ENCODE data around the gene PXK. TPM values are rescaled to one million over a fixed set of nuclear protein-coding genes. Genes with fewer than 3 reads are reported as not detected.

PXK gene
- total RNA-seq, 3 donors from 2014 or later: 30.3 to 36.1 (median 34.6) TPM

DNA sequence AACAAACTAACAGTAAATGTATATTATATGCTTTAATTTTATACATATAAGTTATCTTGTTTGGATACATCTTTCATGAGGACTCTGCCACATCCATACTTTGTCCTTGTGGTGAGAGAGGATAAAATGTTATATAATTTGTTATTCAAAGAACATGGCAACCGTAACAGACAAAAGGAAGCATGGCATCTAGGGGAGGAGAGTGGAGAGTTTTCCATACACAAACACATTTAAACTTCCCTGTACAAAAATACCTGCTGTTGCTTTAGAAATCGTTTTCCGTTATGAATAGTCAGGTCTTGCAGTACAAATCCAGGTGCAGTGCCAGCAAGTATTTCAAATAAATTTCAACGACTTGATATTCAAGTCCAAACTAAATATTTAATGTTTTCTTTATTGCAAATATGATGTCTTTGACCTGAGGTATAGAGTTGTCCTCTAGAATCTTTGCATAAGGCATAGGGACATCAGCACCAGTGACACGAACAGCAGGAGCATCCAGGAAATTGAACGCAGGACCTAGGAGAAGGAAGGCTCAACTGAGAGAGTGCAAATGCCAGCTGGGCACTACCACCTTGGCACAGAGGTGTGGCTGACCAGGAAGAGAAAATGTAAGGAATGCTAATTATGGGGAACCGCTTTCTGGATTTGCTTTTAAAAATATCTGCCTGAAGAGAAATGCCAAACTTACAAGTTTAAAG, 95.1 kb downstream of the PXK start:
- TF ChIP-seq POLR2AphosphoS5 (IDR thresholded peaks at IDR 0.05) (no peak), POLR2A (IDR thresholded peaks at IDR 0.05) (no peak)
- intact Hi-C loops (cut with DNase I; ENCODE audit: low total_unique reads): no loop called here
- Histone ChIP-seq H3K4me3 (no peak overlapping the region), H3K27ac (no peak overlapping the region), H3K27me3 (no peaks in the 10 kb centered on the region), H3K9me3 (no peaks in the 10 kb centered on the region), H3K36me3 (peaks cover 7% of the 10 kb centered on the region), H3K4me1 (peaks cover 0 to 4% of the 10 kb centered on the region in 2 donors)
- DNase-seq (ENCODE audit: low spot score in 2 of 2): no peak

DNA sequence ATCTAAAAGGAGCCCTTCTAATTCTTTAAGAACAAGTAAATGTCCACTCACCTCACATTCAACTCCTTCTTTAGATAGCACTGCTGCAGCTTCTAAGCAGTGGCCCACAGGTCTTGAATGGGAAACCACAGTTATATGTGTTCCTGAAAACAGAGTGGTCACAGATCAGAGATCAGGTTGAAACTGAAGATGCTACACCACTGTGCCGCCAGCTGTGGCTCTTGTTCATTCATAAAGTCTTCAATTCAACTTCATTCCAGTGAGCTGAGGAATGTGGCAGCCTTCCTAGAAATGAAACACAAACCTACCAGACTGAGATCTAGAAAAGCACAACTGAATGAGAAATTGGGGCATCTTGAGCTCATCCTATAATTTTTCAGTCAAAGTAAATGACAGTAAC, 97.0 kb downstream of the PXK start:
- Histone ChIP-seq H3K27ac (no peak overlapping the region), H3K36me3 (peaks cover 7% of the 10 kb centered on the region), H3K4me1 (peaks cover 0 to 12% of the 10 kb centered on the region in 2 donors), H3K4me3 (no peak overlapping the region), H3K9me3 (no peaks in the 10 kb centered on the region), H3K27me3 (no peaks in the 10 kb centered on the region)
- TF ChIP-seq, protein P1, sequence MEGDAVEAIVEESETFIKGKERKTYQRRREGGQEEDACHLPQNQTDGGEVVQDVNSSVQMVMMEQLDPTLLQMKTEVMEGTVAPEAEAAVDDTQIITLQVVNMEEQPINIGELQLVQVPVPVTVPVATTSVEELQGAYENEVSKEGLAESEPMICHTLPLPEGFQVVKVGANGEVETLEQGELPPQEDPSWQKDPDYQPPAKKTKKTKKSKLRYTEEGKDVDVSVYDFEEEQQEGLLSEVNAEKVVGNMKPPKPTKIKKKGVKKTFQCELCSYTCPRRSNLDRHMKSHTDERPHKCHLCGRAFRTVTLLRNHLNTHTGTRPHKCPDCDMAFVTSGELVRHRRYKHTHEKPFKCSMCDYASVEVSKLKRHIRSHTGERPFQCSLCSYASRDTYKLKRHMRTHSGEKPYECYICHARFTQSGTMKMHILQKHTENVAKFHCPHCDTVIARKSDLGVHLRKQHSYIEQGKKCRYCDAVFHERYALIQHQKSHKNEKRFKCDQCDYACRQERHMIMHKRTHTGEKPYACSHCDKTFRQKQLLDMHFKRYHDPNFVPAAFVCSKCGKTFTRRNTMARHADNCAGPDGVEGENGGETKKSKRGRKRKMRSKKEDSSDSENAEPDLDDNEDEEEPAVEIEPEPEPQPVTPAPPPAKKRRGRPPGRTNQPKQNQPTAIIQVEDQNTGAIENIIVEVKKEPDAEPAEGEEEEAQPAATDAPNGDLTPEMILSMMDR (IDR thresholded peaks at IDR 0.05): no peak
- TF ChIP-seq POLR2AphosphoS5 (IDR thresholded peaks at IDR 0.05): no peak
- no peak for TF ChIP-seq POLR2A (IDR thresholded peaks at IDR 0.05)
- DNase-seq (ENCODE audit: low spot score in 2 of 2): no peak
- intact Hi-C loops (cut with DNase I; ENCODE audit: low total_unique reads): no loop called here

DNA sequence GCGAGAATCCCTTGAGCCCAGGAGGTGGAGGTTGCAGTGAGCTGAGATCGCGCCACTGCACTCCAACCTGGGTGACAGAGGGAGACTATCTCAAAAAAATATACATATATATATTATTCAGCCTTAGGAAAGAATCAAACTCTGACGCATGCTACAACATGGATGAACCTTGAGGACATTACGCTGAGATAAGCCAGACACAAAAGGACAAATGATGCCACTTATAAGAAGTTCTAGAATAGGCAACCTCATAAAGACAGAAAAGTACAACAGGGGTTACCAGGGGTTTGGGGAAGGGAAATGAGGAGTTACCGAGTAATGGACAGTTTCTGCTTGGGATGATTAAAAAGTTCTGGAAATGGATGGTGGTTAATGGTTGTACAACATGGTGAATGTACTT, 100.2 kb downstream of the PXK start:
- H3K4me3 ChIP-seq: peak overlapping the region; percentile 75 to 87 (median 78)
- DNase-seq (ENCODE audit: low spot score in 2 of 2): no peak
- peaks cover 0 to 12% of the 10 kb centered on the region in 2 donors for H3K4me1 ChIP-seq
- no peaks in the 10 kb centered on the region for H3K9me3 ChIP-seq
- TF ChIP-seq POLR2A (IDR thresholded peaks at IDR 0.05): no peak
- TF ChIP-seq POLR2AphosphoS5 (IDR thresholded peaks at IDR 0.05): no peak
- TF ChIP-seq, protein P1 (IDR thresholded peaks at IDR 0.05): no peak
- intact Hi-C loops (cut with DNase I; ENCODE audit: low total_unique reads): no loop called here
- peak overlapping the region; percentile 84 to 91 for H3K27ac ChIP-seq
- no peaks in the 10 kb centered on the region for H3K27me3 ChIP-seq
- peaks cover 5% of the 10 kb centered on the region for H3K36me3 ChIP-seq

DNA sequence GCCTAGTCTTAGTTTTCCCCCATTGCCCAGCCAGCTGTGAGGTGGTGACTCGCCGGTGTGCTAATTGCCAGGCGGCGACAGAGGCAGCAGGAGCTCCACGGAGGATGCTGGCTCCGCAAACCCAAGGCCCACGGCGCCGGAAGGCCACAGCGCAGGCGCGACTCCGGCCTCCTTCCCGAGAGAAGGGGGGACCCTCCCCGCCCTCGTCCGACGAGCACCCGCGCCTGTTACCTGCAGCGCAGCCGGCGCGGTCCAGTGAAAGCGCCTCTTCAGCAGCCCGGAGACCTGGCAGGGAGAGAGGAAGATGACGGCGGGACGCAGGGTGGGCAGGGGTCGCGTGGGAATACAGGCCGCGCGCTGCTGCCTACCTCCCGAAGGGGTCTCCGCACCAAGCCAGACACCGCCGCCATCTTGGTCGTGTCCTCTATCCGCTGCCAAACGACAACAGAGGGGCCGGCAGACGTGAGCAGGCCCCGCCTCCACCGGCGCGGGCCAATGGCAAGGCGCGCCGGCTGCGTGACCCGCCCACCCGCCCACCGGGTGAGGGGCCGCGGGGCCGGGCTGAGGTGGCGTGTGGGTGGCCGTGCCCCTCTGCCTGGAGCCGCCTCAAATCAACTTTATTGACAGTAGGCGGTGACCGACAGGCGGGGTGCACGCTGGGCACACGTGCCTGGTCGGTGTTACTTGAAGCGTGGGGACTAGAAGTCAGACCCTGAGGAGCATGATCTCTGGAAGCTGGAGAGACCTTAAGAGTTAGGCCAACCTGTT, 100.9 kb downstream of the PXK start, which contains the start of gene PDHB:
PDHB (minus strand) TSS at position 433 of the 768 bp plus-strand sequence; CDS start at position 410, 23 bp downstream.
- DNase-seq (ENCODE audit: low spot score in 2 of 2): peak; percentile 81 to 82
- Histone ChIP-seq H3K36me3 (peaks cover 3% of the 10 kb centered on the region), H3K4me1 (peaks cover 0 to 12% of the 10 kb centered on the region in 2 donors), H3K27me3 (no peaks in the 10 kb centered on the region), H3K9me3 (no peaks in the 10 kb centered on the region), H3K4me3 (peak within 1 kb of the TSS; percentile 75 to 87 (median 78)), H3K27ac (peak within 1 kb of the TSS; percentile 84 to 91)
- peak; percentile 62 for TF ChIP-seq POLR2A (IDR thresholded peaks at IDR 0.05)
- TF ChIP-seq, protein P1 (IDR thresholded peaks at IDR 0.05): no peak
- peak; percentile 87 to 92 (median 90) for TF ChIP-seq POLR2AphosphoS5 (IDR thresholded peaks at IDR 0.05)
- intact Hi-C loops (cut with DNase I; ENCODE audit: low total_unique reads): no loop called here

DNA sequence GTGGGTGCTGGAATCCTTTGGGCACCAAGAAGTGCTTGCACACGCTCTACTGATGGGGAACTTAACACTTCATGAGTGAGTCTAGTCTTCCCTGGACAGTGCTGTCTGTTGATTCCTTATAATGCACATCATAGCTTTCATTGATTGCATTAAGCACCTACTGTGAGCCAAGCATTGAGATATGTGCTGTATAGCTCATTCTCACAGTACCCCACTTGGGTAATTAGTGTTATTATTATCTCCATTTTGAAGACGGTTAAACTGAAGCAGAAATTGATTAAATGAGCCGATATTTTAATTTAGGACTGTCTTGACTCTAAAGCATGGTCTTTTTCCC, 101.4 kb downstream of the PXK start:
- intact Hi-C loops (cut with DNase I; ENCODE audit: low total_unique reads): no loop called here
- H3K4me1 ChIP-seq: peaks cover 0 to 12% of the 10 kb centered on the region in 2 donors
- H3K27ac ChIP-seq: peak overlapping the region; percentile 84 to 91

More for the DNA sequence above, 101.4 kb downstream of the PXK start:
- Histone ChIP-seq H3K36me3 (peaks cover 3% of the 10 kb centered on the region), H3K9me3 (no peaks in the 10 kb centered on the region), H3K27me3 (no peaks in the 10 kb centered on the region), H3K4me3 (peak overlapping the region; percentile 75 to 87 (median 78))
- no peak for DNase-seq (ENCODE audit: low spot score in 2 of 2)
- TF ChIP-seq POLR2A (IDR thresholded peaks at IDR 0.05): no peak
- TF ChIP-seq, protein P1 (IDR thresholded peaks at IDR 0.05): no peak
